ENCODE data around the gene LRP6.

GRCh38 chr12:12302976-12303375 lies 36.1 kb upstream of the LRP6 start:
- TF ChIP-seq CTCF (IDR thresholded peaks at IDR 0.05 in 2 of 3, conservative IDR thresholded peaks at IDR 0.05 in 1 of 3; ENCODE audit: borderline replicate concordance in 1 of 3, insufficient read depth in 1 of 3, low read depth in 2 of 3, low read length in 2 of 3) (no peak), ZNF274 (IDR thresholded peaks at IDR 0.05; ENCODE audit: low read depth, low read length) (no peak), SP1 (IDR thresholded peaks at IDR 0.05; ENCODE audit: low read depth) (no peak), POLR2AphosphoS5 (IDR thresholded peaks at IDR 0.05; ENCODE audit: low read depth, low read length) (no peak), POLR2A (IDR thresholded peaks at IDR 0.05; ENCODE audit: borderline replicate concordance, extremely low read depth, insufficient read depth, insufficient read length) (no peak), EZH2phosphoT487 (IDR thresholded peaks at IDR 0.05; ENCODE audit: borderline replicate concordance) (no peak), RAD21 (IDR thresholded peaks at IDR 0.05; ENCODE audit: low read depth) (no peak), YY1 (IDR thresholded peaks at IDR 0.05; ENCODE audit: extremely low read depth, insufficient replicate concordance, low read depth, low read length) (no peak), FOSL1 (IDR thresholded peaks at IDR 0.05; ENCODE audit: low read depth) (no peak), EZH2 (IDR thresholded peaks at IDR 0.05) (no peak), ELF1 (IDR thresholded peaks at IDR 0.05; ENCODE audit: borderline replicate concordance, low read depth) (no peak), EGR1 (IDR thresholded peaks at IDR 0.05; ENCODE audit: low read depth) (no peak), MAX (IDR thresholded peaks at IDR 0.05) (no peak)

All from HCT116 (cell line).